HepG2 (cell line): ENCODE data around the gene CKS1B. TPM values are rescaled to one million over a fixed set of nuclear protein-coding genes. Genes with fewer than 3 reads are reported as not detected.

Experiments used
- BRF2 ChIP-seq: sonication (generic); formaldehyde crosslinking; IDR thresholded peaks from 2 replicates; pipeline ENCODE4 v1.8.1; 2022; ENCODE audit warnings: mild to moderate bottlenecking, missing genetic modification reagents
- CREB3 ChIP-seq: sonication (generic); formaldehyde crosslinking; IDR thresholded peaks from 2 replicates; pipeline ENCODE4 v1.5.0; 2020; ENCODE audit warnings: missing genetic modification reagents
- FOXC1 ChIP-seq: sonication (generic); formaldehyde crosslinking; IDR thresholded peaks from 2 replicates; pipeline ENCODE4 v1.8.0; 2022; ENCODE audit warnings: mild to moderate bottlenecking, missing genetic modification reagents, borderline replicate concordance
- HNRNPL ChIP-seq: fragments of 200-400 bp; formaldehyde crosslinking; IDR thresholded peaks from 2 replicates; pipeline ENCODE4 v1.6.1; 2017; ENCODE audit warnings: mild to moderate bottlenecking, low read depth, low read length
- IKZF5 ChIP-seq: IDR thresholded peaks from 2 replicates; pipeline ENCODE4 v1.6.1; 2018; ENCODE audit warnings: missing genetic modification reagents, mild to moderate bottlenecking, missing compliant biosample characterization
- ISX ChIP-seq: sonication (generic); formaldehyde crosslinking; conservative IDR thresholded peaks from 2 replicates; pipeline ENCODE4 v1.5.0; 2020; ENCODE audit warnings: missing genetic modification reagents
- NFE2L2 ChIP-seq: fragments of 150-350 bp; IDR thresholded peaks from 2 replicates; pipeline ENCODE4 v1.6.1; 2014; ENCODE audit warnings: low read length
- NRL ChIP-seq: sonication (generic); formaldehyde crosslinking; IDR thresholded peaks from 2 replicates; pipeline ENCODE4 v1.5.0; 2020; ENCODE audit warnings: missing genetic modification reagents, mild to moderate bottlenecking, moderate library complexity, borderline replicate concordance
- ONECUT2 ChIP-seq: sonication (generic); formaldehyde crosslinking; IDR thresholded peaks from 2 replicates; pipeline ENCODE4 v1.4.0; 2020; ENCODE audit warnings: missing genetic modification reagents
- PATZ1 ChIP-seq: sonication (generic); formaldehyde crosslinking; IDR thresholded peaks from 2 replicates; pipeline ENCODE4 v1.4.0; 2020; ENCODE audit warnings: missing genetic modification reagents
- RFXANK ChIP-seq: IDR thresholded peaks from 2 replicates; pipeline ENCODE4 v1.6.1; 2016
- SIX1 ChIP-seq: sonication (generic); formaldehyde crosslinking; IDR thresholded peaks from 2 replicates; pipeline ENCODE4 v1.4.0; 2020; ENCODE audit warnings: missing genetic modification reagents, borderline replicate concordance
- TFDP2 ChIP-seq: sonication (generic); formaldehyde crosslinking; IDR thresholded peaks from 2 replicates; pipeline ENCODE4 v1.4.0; 2020; ENCODE audit warnings: missing genetic modification reagents
- THRA ChIP-seq: sonication (generic); formaldehyde crosslinking; IDR thresholded peaks from 2 replicates; pipeline ENCODE4 v1.4.0; 2020; ENCODE audit warnings: missing genetic modification reagents, borderline replicate concordance
- ZBED4 ChIP-seq: sonication (generic); formaldehyde crosslinking; IDR thresholded peaks from 2 replicates; pipeline ENCODE4 v1.4.0; 2020; ENCODE audit warnings: missing genetic modification reagents, borderline replicate concordance
- ZNF234 ChIP-seq: sonication (generic); formaldehyde crosslinking; conservative IDR thresholded peaks from 2 replicates; pipeline ENCODE4 v1.5.1; 2020; ENCODE audit warnings: mild to moderate bottlenecking, missing genetic modification reagents
- polyA plus RNA-seq, 8 experiments: library from polyadenylated mRNA; depleted of rRNA in 3 of 8; stranded (reverse) in 7 of 8; unstranded in 1 of 8; fragments of >200 nt; fragmentation: Illumina TruSeq in 4 of 8; extraction: Trizol in 4 of 8; gene quantifications; 2 replicates each; pipeline versions ENCODE4 v1.2.1 to v1.2.3, GENCODE V29; 2011 to 2016; ENCODE audit warnings: low read depth in 4 of 8, missing spikeins in 1 of 8, mixed read lengths in 1 of 8; ENCODE audit not compliant: insufficient read depth in 1 of 8
- total RNA-seq, 5 experiments: library from RNA; depleted of rRNA; stranded (reverse); fragments of >200 nt; fragmentation: Illumina TruSeq; extraction: Trizol; gene quantifications; 2 replicates each; pipeline ENCODE4 v1.2.3, GENCODE V29; 2016; ENCODE audit warnings: low read depth in 1 of 5

The CKS1B gene
- total and polyA plus RNA-seq, 2 of the 13 experiments (the other 11 are each of a cell fraction or from before 2014, with no cell fraction given) = 217 to 222 TPM

GRCh38 chr1:155008015-155008941 lies 33.8 kb downstream of the CKS1B start (continued):
- TF ChIP-seq PATZ1 (CRISPR knock-in tag) = peak; percentile 25; the same call in 1 of the 2 replicates
- TF ChIP-seq FOXC1 (CRISPR knock-in tag) = no peak
- no peak for TF ChIP-seq ZBED4
- TF ChIP-seq NRL (CRISPR knock-in tag) = peak; percentile 43; the same call in 1 of the 2 replicates
- no peak for TF ChIP-seq IKZF5 (CRISPR knock-in tag)
- TF ChIP-seq NFE2L2 = no peak
- TF ChIP-seq ONECUT2 = no peak
- no peak for TF ChIP-seq THRA (CRISPR knock-in tag)
- TF ChIP-seq ZNF234 = no peak
- TF ChIP-seq ISX (CRISPR knock-in tag) = no peak
- no peak for TF ChIP-seq TFDP2
- TF ChIP-seq SIX1 (CRISPR knock-in tag) = no peak
- no peak for TF ChIP-seq CREB3 (CRISPR knock-in tag)
- no peak for TF ChIP-seq RFXANK
- no peak; the same call in none of the 2 replicates for TF ChIP-seq HNRNPL
- no peak for TF ChIP-seq BRF2 (CRISPR knock-in tag)
